OCI-LY3 (cell line): ENCODE data around the gene MDK.

Source experiments
- H2AFZ ChIP-seq: fragments of 200-600, 300-600 bp; shearing (Covaris generic); 2 replicates; pipeline ENCODE4 v1.6.0; 2014; ENCODE audit warnings: antibody characterized with exemption, low read depth, low read length
- H3K27ac ChIP-seq: fragments of 200-600, 300-600 bp; sonication (generic); 2 replicates; pipeline ENCODE4 v1.5.1; 2014; ENCODE audit warnings: mild to moderate bottlenecking, low read length, moderate library complexity, mixed read lengths
- H3K27me3 ChIP-seq: fragments of 200-600, 300-600 bp; sonication (generic); 2 replicates; pipeline ENCODE4 v1.6.1; 2014; ENCODE audit warnings: low read depth, low read length, mixed read lengths
- H3K36me3 ChIP-seq: fragments of 200-600, 300-600 bp; sonication (generic); replicated peaks from 2 replicates; pipeline ENCODE3; 2014; ENCODE audit warnings: low read depth, low read length, mixed read lengths
- H3K4me1 ChIP-seq: fragments of 300-600, 200-600 bp; sonication (generic); 2 replicates; pipeline ENCODE4 v1.6.1; 2014; ENCODE audit warnings: low read length, mixed read lengths
- H3K4me2 ChIP-seq: fragments of 200-600, 300-600 bp; sonication (generic); 2 replicates; pipeline ENCODE4 v1.6.1; 2014; ENCODE audit warnings: low read length, mixed read lengths
- H3K4me3 ChIP-seq: fragments of 300-600, 200-600 bp; sonication (generic); 2 replicates; pipeline ENCODE4 v1.5.1; 2014; ENCODE audit warnings: antibody characterized with exemption, mild to moderate bottlenecking, low read length, moderate library complexity
- H3K79me2 ChIP-seq: fragments of 300-600, 200-600 bp; shearing (Covaris generic); 2 replicates; pipeline ENCODE4 v1.6.1; 2014; ENCODE audit warnings: mild to moderate bottlenecking, low read length, mixed read lengths
- H3K9ac ChIP-seq: fragments of 300-600, 200-600 bp; shearing (Covaris generic); 2 replicates; pipeline ENCODE4 v1.6.0; 2014; ENCODE audit warnings: mild to moderate bottlenecking, low read length, moderate library complexity
- H3K9me3 ChIP-seq: fragments of 200-600, 300-600 bp; shearing (Covaris generic); 2 replicates; pipeline ENCODE4 v1.6.1; 2014; ENCODE audit warnings: low read length, mixed read lengths; ENCODE audit not compliant: insufficient read depth
- H4K20me1 ChIP-seq: fragments of 200-600, 300-600 bp; sonication (generic); 2 replicates; pipeline ENCODE4 v1.6.1; 2016; ENCODE audit warnings: low read length, mixed read lengths; ENCODE audit not compliant: insufficient read depth
- CTCF ChIP-seq: fragments of 200-600, 300-600 bp; sonication (generic); IDR thresholded peaks from 2 replicates; pipeline ENCODE4 v1.5.1; 2014; ENCODE audit warnings: antibody characterized with exemption, low read length, low read depth
- EZH2phosphoT487 ChIP-seq: fragments of 200-600 bp; shearing (Covaris generic); IDR thresholded peaks from 2 replicates; pipeline ENCODE4 v1.6.1; 2018; ENCODE audit warnings: antibody characterized with exemption, mixed run types, low read depth

The MDK gene

GRCh38 chr11:46345881-46346484 is 35.5 kb upstream of the MDK start:
- Histone ChIP-seq H4K20me1 (peaks cover 6% of the 10 kb centered on the region; the same call in 1 of the 2 replicates), H3K4me3 (peak overlapping the region; percentile 89), H3K9ac (peak overlapping the region; percentile 77), H2AFZ (peak overlapping the region; percentile 76; the same call in 1 of the 2 replicates), H3K4me2 (peak overlapping the region; percentile 85), H3K36me3 (peaks cover 3% of the 10 kb centered on the region), H3K4me1 (peaks cover 34% of the 10 kb centered on the region), H3K9me3 (no peaks in the 10 kb centered on the region), H3K79me2 (peaks cover 31% of the 10 kb centered on the region), H3K27me3 (peaks cover 19% of the 10 kb centered on the region), H3K27ac (no peak overlapping the region)
- TF ChIP-seq CTCF (no peak), EZH2phosphoT487 (no peak)

DNA sequence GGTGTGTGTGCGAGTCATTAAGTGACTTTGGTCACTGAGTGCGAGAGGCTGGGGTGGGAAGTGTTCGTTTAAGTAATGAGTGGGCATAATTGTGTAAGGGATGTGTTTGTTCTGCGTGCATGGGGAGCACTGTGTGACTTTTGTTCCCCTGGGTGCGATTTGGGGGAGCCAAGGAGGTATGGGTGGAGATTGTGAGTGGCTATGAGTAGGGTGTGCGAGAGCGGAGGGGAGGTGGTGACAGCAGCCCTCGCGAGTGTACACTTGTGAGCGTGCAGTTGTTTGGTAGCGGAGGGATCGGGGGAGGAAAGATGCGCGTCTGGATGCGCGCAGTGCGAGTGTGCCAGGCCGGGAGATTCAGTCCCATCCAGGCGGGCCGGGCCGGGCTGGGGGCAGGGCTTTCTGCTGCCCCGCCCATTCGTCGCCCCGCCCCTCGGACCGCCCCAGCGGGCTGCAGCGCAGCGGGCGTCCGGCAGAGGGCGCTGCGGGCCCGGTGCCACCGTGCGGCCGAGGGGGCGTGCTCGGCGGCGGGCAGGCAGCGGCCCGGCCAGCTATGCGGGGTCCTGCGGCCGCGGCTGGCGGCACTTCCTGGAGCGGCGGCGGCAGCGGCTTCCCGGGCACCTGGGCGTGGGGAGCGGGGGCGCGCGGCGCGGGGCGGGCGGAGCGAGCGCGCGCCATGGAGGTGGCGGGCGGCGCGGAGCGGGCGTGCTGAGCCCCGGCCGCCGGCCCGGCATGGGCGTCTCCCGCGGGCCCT is 34.4 kb upstream of the MDK start, which contains the start of gene DGKZ:
TSS of gene DGKZ (plus strand) at position 578 of the 751 bp plus-strand sequence. CDS start 197 bp downstream, outside the sequence.
- Histone ChIP-seq H3K27ac (no peak within 1 kb of the TSS), H3K4me2 (peak within 1 kb of the TSS; percentile 100), H3K79me2 (peaks cover 42% of the 10 kb centered on the region), H3K27me3 (peaks cover 15% of the 10 kb centered on the region; the same call in 1 of the 2 replicates), H3K9me3 (no peaks in the 10 kb centered on the region), H2AFZ (no peak within 1 kb of the TSS), H3K9ac (peak within 1 kb of the TSS; percentile 68), H3K36me3 (peaks cover 3% of the 10 kb centered on the region), H3K4me3 (peak within 1 kb of the TSS; percentile 89), H3K4me1 (peaks cover 34% of the 10 kb centered on the region), H4K20me1 (peaks cover 6% of the 10 kb centered on the region; the same call in 1 of the 2 replicates)
- TF ChIP-seq EZH2phosphoT487 (no peak), CTCF (peak; percentile 42)

DNA sequence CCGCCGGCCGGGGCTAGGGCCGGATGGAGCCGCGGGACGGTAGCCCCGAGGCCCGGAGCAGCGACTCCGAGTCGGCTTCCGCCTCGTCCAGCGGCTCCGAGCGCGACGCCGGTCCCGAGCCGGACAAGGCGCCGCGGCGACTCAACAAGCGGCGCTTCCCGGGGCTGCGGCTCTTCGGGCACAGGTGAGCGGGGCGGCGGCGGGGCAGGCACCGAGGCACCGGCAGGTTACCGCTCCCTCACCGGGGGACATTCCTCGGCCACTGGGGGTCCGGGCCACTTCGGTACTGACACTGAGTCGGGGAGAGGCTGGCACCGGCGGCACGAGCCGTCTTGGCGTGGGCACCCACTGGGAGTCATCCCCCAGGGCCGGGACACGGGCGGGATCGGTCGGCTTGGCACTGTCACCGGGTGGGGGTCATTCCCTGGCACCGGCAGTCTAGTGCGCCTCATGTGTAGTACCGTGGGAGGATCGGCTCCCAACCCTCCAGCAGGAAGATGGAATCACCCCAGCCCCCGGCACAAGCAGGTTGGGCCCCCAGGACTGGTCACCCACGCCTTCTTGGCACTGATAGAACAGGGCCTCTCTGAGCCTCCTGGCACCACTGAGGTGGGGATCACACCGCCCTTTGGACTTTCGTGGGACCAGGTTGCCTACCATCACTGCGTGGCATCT is 33.7 kb upstream of the MDK start:
- Histone ChIP-seq H3K9me3 (no peaks in the 10 kb centered on the region), H3K4me3 (peak overlapping the region; percentile 82), H3K27me3 (peaks cover 15% of the 10 kb centered on the region; the same call in 1 of the 2 replicates), H3K36me3 (peaks cover 3% of the 10 kb centered on the region), H3K79me2 (peaks cover 49% of the 10 kb centered on the region), H3K4me2 (peak overlapping the region; percentile 100), H2AFZ (no peak overlapping the region), H4K20me1 (peaks cover 6% of the 10 kb centered on the region; the same call in 1 of the 2 replicates), H3K4me1 (peaks cover 34% of the 10 kb centered on the region), H3K9ac (peak overlapping the region; percentile 68), H3K27ac (no peak overlapping the region)
- TF ChIP-seq EZH2phosphoT487 (no peak), CTCF (no peak)
